H9 (cell line): ENCODE data around the gene CEP152. TPM values are rescaled to one million over a fixed set of nuclear protein-coding genes. Genes with fewer than 3 reads are reported as not detected.

Experiments used
- DNase-seq: peaks from one replicate; pipeline ENCODE4 v3.0.0-alpha.2; 2017
- H2AFZ ChIP-seq: one replicate; pipeline ENCODE4 v1.6.1; 2013; ENCODE audit warnings: mild to moderate bottlenecking, low read length, control low read depth, moderate library complexity
- H2AK5ac ChIP-seq: 2 replicates; pipeline ENCODE4 v1.6.1; 2013; ENCODE audit warnings: low read length, control low read depth, mixed read lengths; ENCODE audit not compliant: insufficient read length
- H2BK120ac ChIP-seq: one replicate; pipeline ENCODE4 v1.6.1; 2013; ENCODE audit warnings: low read depth, mild to moderate bottlenecking, low read length, control low read depth, inconsistent platforms; ENCODE audit not compliant: poor library complexity, severe bottlenecking
- H2BK12ac ChIP-seq: 2 replicates; pipeline ENCODE4 v1.6.1; 2013; ENCODE audit warnings: low read length, control low read depth, mixed read lengths, low read depth; ENCODE audit not compliant: insufficient read length
- H2BK15ac ChIP-seq: 2 replicates; pipeline ENCODE4 v1.6.1; 2013; ENCODE audit warnings: low read depth, low read length, control low read depth
- H2BK20ac ChIP-seq: one replicate; pipeline ENCODE4 v1.6.1; 2013; ENCODE audit warnings: low read depth, mild to moderate bottlenecking, low read length, control low read depth, inconsistent platforms; ENCODE audit not compliant: poor library complexity, severe bottlenecking
- H2BK5ac ChIP-seq: 2 replicates; pipeline ENCODE4 v1.6.1; 2013; ENCODE audit warnings: low read length, control low read depth, mixed read lengths; ENCODE audit not compliant: insufficient read length
- H3K14ac ChIP-seq: 2 replicates; pipeline ENCODE4 v1.6.1; 2013; ENCODE audit warnings: low read length, control low read depth; ENCODE audit not compliant: insufficient read depth
- H3K18ac ChIP-seq: 2 replicates; pipeline ENCODE4 v1.6.1; 2013; ENCODE audit warnings: low read depth, mild to moderate bottlenecking, mixed read lengths, low read length, control low read depth; ENCODE audit not compliant: insufficient read length
- H3K23ac ChIP-seq: 2 replicates; pipeline ENCODE4 v1.6.1; 2013; ENCODE audit warnings: low read length, control low read depth, mixed read lengths, low read depth; ENCODE audit not compliant: insufficient read length
- H3K23me2 ChIP-seq: 2 replicates; pipeline ENCODE4 v1.6.1; 2013; ENCODE audit warnings: low read depth, mild to moderate bottlenecking, mixed read lengths, low read length, control low read depth; ENCODE audit not compliant: insufficient read length, poor library complexity, severe bottlenecking
- H3K27ac ChIP-seq: 2 replicates; pipeline ENCODE4 v1.5.1; 2013; ENCODE audit warnings: low read length, control low read depth, mixed read lengths, low read depth; ENCODE audit not compliant: insufficient read length
- H3K27me3 ChIP-seq: 2 replicates; pipeline ENCODE4 v1.6.1; 2013; ENCODE audit warnings: low read length, control low read depth, inconsistent platforms; ENCODE audit not compliant: insufficient read depth
- H3K4ac ChIP-seq: 2 replicates; pipeline ENCODE4 v1.6.1; 2013; ENCODE audit warnings: low read depth, mild to moderate bottlenecking, control low read depth, inconsistent platforms, low read length, moderate library complexity
- H3K4me1 ChIP-seq: 2 replicates; pipeline ENCODE4 v1.6.1; 2013; ENCODE audit warnings: low read length, control low read depth, inconsistent platforms; ENCODE audit not compliant: insufficient read depth
- H3K4me2 ChIP-seq: 2 replicates; pipeline ENCODE4 v1.6.1; 2013; ENCODE audit warnings: low read length, control low read depth, mixed read lengths; ENCODE audit not compliant: insufficient read length, insufficient read depth
- H3K56ac ChIP-seq: 2 replicates; pipeline ENCODE4 v1.6.1; 2013; ENCODE audit warnings: low read depth, mild to moderate bottlenecking, mixed read lengths, low read length, control low read depth; ENCODE audit not compliant: insufficient read length
- H3K79me1 ChIP-seq: 2 replicates; pipeline ENCODE4 v1.6.1; 2013; ENCODE audit warnings: low read depth, mild to moderate bottlenecking, moderate library complexity, low read length, control low read depth, inconsistent platforms; ENCODE audit not compliant: insufficient read depth, poor library complexity, severe bottlenecking
- H3K79me2 ChIP-seq: 2 replicates; pipeline ENCODE4 v1.6.1; 2013; ENCODE audit warnings: low read length, control low read depth, inconsistent platforms; ENCODE audit not compliant: insufficient read depth
- H3K9ac ChIP-seq: 2 replicates; pipeline ENCODE4 v1.6.1; 2013; ENCODE audit warnings: low read length, control low read depth, mixed read lengths; ENCODE audit not compliant: insufficient read length; ENCODE audit errors: extremely low read depth
- H3K9me3 ChIP-seq: one replicate; pipeline ENCODE4 v1.6.1; 2013; ENCODE audit warnings: low read depth, low read length, inconsistent platforms; ENCODE audit not compliant: control insufficient read depth
- H3T11ph ChIP-seq: one replicate; pipeline ENCODE4 v1.6.1; 2013; ENCODE audit warnings: mild to moderate bottlenecking, low read length, control low read depth, inconsistent platforms
- H4K20me1 ChIP-seq: one replicate; pipeline ENCODE4 v1.6.1; 2013; ENCODE audit not compliant: control insufficient read depth, insufficient read length, insufficient read depth
- H4K5ac ChIP-seq: 2 replicates; pipeline ENCODE4 v1.6.1; 2013; ENCODE audit warnings: low read depth, mild to moderate bottlenecking, mixed read lengths, low read length, control low read depth; ENCODE audit not compliant: insufficient read length
- H4K8ac ChIP-seq: replicated peaks from 2 replicates; pipeline ENCODE4 v1.6.1; 2013; ENCODE audit warnings: low read length, control low read depth, mixed read lengths, low read depth; ENCODE audit not compliant: insufficient read length
- H4K91ac ChIP-seq: 2 replicates; pipeline ENCODE4 v1.6.1; 2013; ENCODE audit warnings: low read depth, mild to moderate bottlenecking, moderate library complexity, mixed read lengths, low read length, control low read depth; ENCODE audit not compliant: insufficient read length
- H3K27ac Mint-ChIP-seq, 3 experiments: 2 replicates in 2 of 3; 3 replicates in 1 of 3; pipeline ENCODE4 v1.8.0; 2020 to 2021; ENCODE audit warnings: mixed read lengths in 3 of 3, mild to moderate bottlenecking in 1 of 3, moderate library complexity in 1 of 3
- H3K27me3 Mint-ChIP-seq: 2 replicates; pipeline ENCODE4 v1.8.0; 2021; ENCODE audit warnings: low read depth, mild to moderate bottlenecking, moderate library complexity, mixed read lengths
- H3K36me3 Mint-ChIP-seq, 3 experiments: 2 replicates in 2 of 3; 3 replicates in 1 of 3; pipeline ENCODE4 v1.8.0; 2020 to 2021; ENCODE audit warnings: low read depth in 3 of 3, mixed read lengths in 3 of 3; ENCODE audit not compliant: insufficient read depth in 1 of 3
- H3K4me1 Mint-ChIP-seq, 2 experiments: 2 replicates each; pipeline ENCODE4 v1.8.0; 2020; ENCODE audit warnings: mixed read lengths in 2 of 2
- H3K4me3 Mint-ChIP-seq, 2 experiments: 2 replicates in 1 of 2; 3 replicates in 1 of 2; pipeline ENCODE4 v1.8.0; 2020 to 2021; ENCODE audit warnings: mild to moderate bottlenecking in 2 of 2, mixed read lengths in 2 of 2, moderate library complexity in 1 of 2
- H3K9me3 Mint-ChIP-seq, 2 experiments: 2 replicates in 1 of 2; 3 replicates in 1 of 2; pipeline ENCODE4 v1.8.0; 2020; ENCODE audit warnings: mild to moderate bottlenecking in 2 of 2, mixed read lengths in 2 of 2, moderate library complexity in 1 of 2
- CTCF ChIP-seq: fragments of 200-600 bp; sonication (generic); conservative IDR thresholded peaks from 3 replicates; pipeline ENCODE4 v1.8.0; 2021; ENCODE audit warnings: antibody characterized with exemption, mild to moderate bottlenecking
- WGBS: extraction: QIAGEN DNeasy Blood & Tissue Kit; methylation state at CpG from one replicate; pipeline ENCODE4 v1.1.7; 2013; ENCODE audit warnings: missing lambda C conversion rate, low lambda C conversion rate, mixed read lengths; ENCODE audit not compliant: insufficient read length; ENCODE audit errors: extremely low coverage; 5-methylcytosine and 5-hydroxymethylcytosine counted together
- total RNA-seq: library from RNA; stranded (reverse); gene quantifications from 2 replicates; pipeline ENCODE4 v1.2.1, GENCODE V29; 2021

The CEP152 gene
- total RNA-seq, 1 experiment from 2014 or later = 10.9 TPM

GRCh38 chr15:48814286-48814685 is 3.4 kb upstream of the CEP152 start:
- TF ChIP-seq CTCF = no peak
- Mint-ChIP-seq H3K9me3 (no peaks in the 10 kb centered on the region), H3K4me1 (peaks cover 12 to 13% of the 10 kb centered on the region in 2 experiments), H3K27me3 (no peaks in the 10 kb centered on the region; the same call in none of the 2 replicates), H3K27ac (no peak overlapping the region), H3K36me3 (no peaks in the 10 kb centered on the region), H3K4me3 (no peak overlapping the region)
- Histone ChIP-seq H2BK15ac (no peak overlapping the region), H3K14ac (no peak overlapping the region), H3K79me1 (no peaks in the 10 kb centered on the region), H2AFZ (no peak overlapping the region), H3K23me2 (peaks cover 7% of the 10 kb centered on the region), H3K4me2 (no peak overlapping the region), H2BK120ac (no peak overlapping the region), H3K27ac (no peak overlapping the region), H3T11ph (no peak overlapping the region), H2AK5ac (no peak overlapping the region), H4K20me1 (no peaks in the 10 kb centered on the region), H2BK20ac (no peak overlapping the region), H4K8ac (no peak overlapping the region), H3K9ac (no peak overlapping the region), H4K5ac (no peak overlapping the region), H3K79me2 (no peaks in the 10 kb centered on the region), H3K4me1 (no peaks in the 10 kb centered on the region), H4K91ac (no peak overlapping the region), H3K23ac (no peak overlapping the region), H3K18ac (no peak overlapping the region), H2BK12ac (no peak overlapping the region), H3K4ac (no peak overlapping the region), H2BK5ac (no peak overlapping the region), H3K27me3 (no peaks in the 10 kb centered on the region), H3K9me3 (no peaks in the 10 kb centered on the region), H3K56ac (no peak overlapping the region)
- no peak for DNase-seq
- no CpG with 5 or more reads among the region's 2 CpGs for WGBS
